Stimulated activated CD4-positive, alpha-beta T cell treated with anti-CD3 and anti-CD28 coated beads, Interleukin-15, amount 100 ng/mL, for 48 hours (primary cell): ENCODE measurements around the gene MUC5AC.
A peak's percentile ranks its signal among the peaks of the same experiment; 100 is the strongest.

Source experiments
- DNase-seq, 2 donors: peaks; one replicate each; pipeline ENCODE4 v3.0.0-alpha.2; 2020; ENCODE audit warnings: low read depth in 2 of 2

MUC5AC gene

GRCh38 chr11:1194977-1195681, 37.4 kb downstream of the MUC5AC start:
- DNase-seq: no peak

- DNase-seq: no peak
These were observed 38.1 kb downstream of the MUC5AC start for GRCh38 chr11:1195682-1196515.

- DNase-seq: no peak
These were observed 39.0 kb downstream of the MUC5AC start for GRCh38 chr11:1196516-1197391.

- no peak for DNase-seq
These were observed 39.7 kb downstream of the MUC5AC start for GRCh38 chr11:1197431-1197885.

GRCh38 chr11:1197886-1198560, 40.3 kb downstream of the MUC5AC start:
- no peak for DNase-seq

GRCh38 chr11:1198561-1199240, 40.9 kb downstream of the MUC5AC start:
- no peak for DNase-seq

- no peak for DNase-seq
These were observed 41.5 kb downstream of the MUC5AC start for GRCh38 chr11:1199241-1199750.

GRCh38 chr11:1199751-1200610, 42.2 kb downstream of the MUC5AC start:
- DNase-seq: no peak

GRCh38 chr11:1200611-1201191, 42.9 kb downstream of the MUC5AC start:
- DNase-seq: no peak

- no peak for DNase-seq
These were observed 43.8 kb downstream of the MUC5AC start for GRCh38 chr11:1201395-1202153.

GRCh38 chr11:1202154-1202775, 44.5 kb downstream of the MUC5AC start:
- no peak for DNase-seq

GRCh38 chr11:1202776-1203504, 45.2 kb downstream of the MUC5AC start:
- DNase-seq: peak; percentile 32 to 58

GRCh38 chr11:1203505-1204271, 45.9 kb downstream of the MUC5AC start:
- DNase-seq: no peak

- DNase-seq: no peak
These were observed 46.8 kb downstream of the MUC5AC start for GRCh38 chr11:1204381-1205101.

GRCh38 chr11:1205121-1205986, 47.6 kb downstream of the MUC5AC start:
- no peak for DNase-seq
